ENCODE measurements around the gene GABRR2.

- TF ChIP-seq CTCF (IDR thresholded peaks at IDR 0.05) = peak in 5 of 12 donors; percentile 11 to 32 (median 19)
- TF ChIP-seq POLR2A (IDR thresholded peaks at IDR 0.05) = no peak
Measured at GRCh38 chr6:89239338-89239737, 75.8 kb downstream of the GABRR2 start.
